Measurements from ENCODE around the gene HRH2.

The HRH2 gene

GRCh38 chr5:175687231-175687701, 29.4 kb downstream of the HRH2 start:
- no peaks in the 10 kb centered on the region for H3K4me1 ChIP-seq (ENCODE audit: insufficient read depth, low read length)

GRCh38 chr5:175688352-175689146, 30.7 kb downstream of the HRH2 start:
- Histone ChIP-seq H3K4me1 (ENCODE audit: insufficient read depth, low read length) (no peaks in the 10 kb centered on the region), H3K36me3 (ENCODE audit: insufficient read depth, low read length) (no peaks in the 10 kb centered on the region), H3K9ac (ENCODE audit: low read depth, low read length) (no peak overlapping the region), H3K9me3 (ENCODE audit: control insufficient read depth, insufficient read depth, low read length) (no peaks in the 10 kb centered on the region)

More at GRCh38 chr5:175687231-175687701, 29.4 kb downstream of the HRH2 start:
- H3K36me3 ChIP-seq (ENCODE audit: insufficient read depth, low read length): no peaks in the 10 kb centered on the region; the same call in 1 of the 2 replicates
- H3K9ac ChIP-seq (ENCODE audit: low read depth, low read length): no peak overlapping the region
- H3K9me3 ChIP-seq (ENCODE audit: control insufficient read depth, insufficient read depth, low read length): no peaks in the 10 kb centered on the region

- H3K9me3 ChIP-seq (ENCODE audit: control insufficient read depth, insufficient read depth, low read length): no peaks in the 10 kb centered on the region
- H3K36me3 ChIP-seq (ENCODE audit: insufficient read depth, low read length): no peaks in the 10 kb centered on the region
- H3K4me1 ChIP-seq (ENCODE audit: insufficient read depth, low read length): no peaks in the 10 kb centered on the region
- no peak overlapping the region for H3K9ac ChIP-seq (ENCODE audit: low read depth, low read length)
These were observed 31.5 kb downstream of the HRH2 start for GRCh38 chr5:175689147-175689991.

GRCh38 chr5:175690025-175690424, 32.2 kb downstream of the HRH2 start:
- Histone ChIP-seq H3K4me1 (ENCODE audit: insufficient read depth, low read length) (no peaks in the 10 kb centered on the region), H3K36me3 (ENCODE audit: insufficient read depth, low read length) (no peaks in the 10 kb centered on the region), H3K9ac (ENCODE audit: low read depth, low read length) (no peak overlapping the region)

GRCh38 chr5:175690586-175690985, 32.7 kb downstream of the HRH2 start:
- Histone ChIP-seq H3K9me3 (ENCODE audit: control insufficient read depth, insufficient read depth, low read length) (no peaks in the 10 kb centered on the region), H3K4me1 (ENCODE audit: insufficient read depth, low read length) (no peaks in the 10 kb centered on the region), H3K36me3 (ENCODE audit: insufficient read depth, low read length) (no peaks in the 10 kb centered on the region), H3K9ac (ENCODE audit: low read depth, low read length) (no peak overlapping the region)

More at GRCh38 chr5:175690025-175690424, 32.2 kb downstream of the HRH2 start:
- H3K9me3 ChIP-seq (ENCODE audit: control insufficient read depth, insufficient read depth, low read length): no peaks in the 10 kb centered on the region

GRCh38 chr5:175691761-175692160, 33.9 kb downstream of the HRH2 start:
- Histone ChIP-seq H3K9ac (ENCODE audit: low read depth, low read length) (no peak overlapping the region), H3K9me3 (ENCODE audit: control insufficient read depth, insufficient read depth, low read length) (no peaks in the 10 kb centered on the region), H3K4me1 (ENCODE audit: insufficient read depth, low read length) (peaks cover 4% of the 10 kb centered on the region; the same call in 1 of the 2 replicates), H3K36me3 (ENCODE audit: insufficient read depth, low read length) (no peaks in the 10 kb centered on the region)

- Histone ChIP-seq H3K9ac (ENCODE audit: low read depth, low read length) (no peak overlapping the region), H3K9me3 (ENCODE audit: control insufficient read depth, insufficient read depth, low read length) (no peaks in the 10 kb centered on the region), H3K4me1 (ENCODE audit: insufficient read depth, low read length) (peaks cover 4% of the 10 kb centered on the region; the same call in 1 of the 2 replicates), H3K36me3 (ENCODE audit: insufficient read depth, low read length) (no peaks in the 10 kb centered on the region)
These were observed 34.5 kb downstream of the HRH2 start for GRCh38 chr5:175692235-175692995.

- no peaks in the 10 kb centered on the region for H3K9me3 ChIP-seq (ENCODE audit: control insufficient read depth, insufficient read depth, low read length)
- no peak overlapping the region for H3K9ac ChIP-seq (ENCODE audit: low read depth, low read length)
- peaks cover 4% of the 10 kb centered on the region; the same call in 1 of the 2 replicates for H3K4me1 ChIP-seq (ENCODE audit: insufficient read depth, low read length)
- no peaks in the 10 kb centered on the region for H3K36me3 ChIP-seq (ENCODE audit: insufficient read depth, low read length)
These were observed 35.3 kb downstream of the HRH2 start for GRCh38 chr5:175692996-175693710.

- Histone ChIP-seq H3K4me1 (ENCODE audit: insufficient read depth, low read length) (peaks cover 4% of the 10 kb centered on the region; the same call in 1 of the 2 replicates), H3K36me3 (ENCODE audit: insufficient read depth, low read length) (no peaks in the 10 kb centered on the region), H3K9me3 (ENCODE audit: control insufficient read depth, insufficient read depth, low read length) (no peaks in the 10 kb centered on the region), H3K9ac (ENCODE audit: low read depth, low read length) (no peak overlapping the region)
These were observed 35.9 kb downstream of the HRH2 start for GRCh38 chr5:175693741-175694140.

GRCh38 chr5:175694371-175695160, 36.7 kb downstream of the HRH2 start:
- peaks cover 4% of the 10 kb centered on the region; the same call in 1 of the 2 replicates for H3K4me1 ChIP-seq (ENCODE audit: insufficient read depth, low read length)
- H3K36me3 ChIP-seq (ENCODE audit: insufficient read depth, low read length): no peaks in the 10 kb centered on the region
- H3K9me3 ChIP-seq (ENCODE audit: control insufficient read depth, insufficient read depth, low read length): no peaks in the 10 kb centered on the region
- H3K9ac ChIP-seq (ENCODE audit: low read depth, low read length): no peak overlapping the region

GRCh38 chr5:175695161-175696126, 37.6 kb downstream of the HRH2 start:
- H3K36me3 ChIP-seq (ENCODE audit: insufficient read depth, low read length): no peaks in the 10 kb centered on the region
- no peak overlapping the region for H3K9ac ChIP-seq (ENCODE audit: low read depth, low read length)
- no peaks in the 10 kb centered on the region for H3K9me3 ChIP-seq (ENCODE audit: control insufficient read depth, insufficient read depth, low read length)
- H3K4me1 ChIP-seq (ENCODE audit: insufficient read depth, low read length): peaks cover 4% of the 10 kb centered on the region; the same call in 1 of the 2 replicates

All from ES-I3 (cell line).